NCI-H1436 (cell line): Measurements from ENCODE around the gene MXRA7.
"Not testable (repeated sequence)": the region's sequence is repeated elsewhere in the genome, so short reads cannot be mapped to it uniquely, and the experiment has no call there.

Experiments used
- DNase-seq: peaks from one replicate; lab custom pipeline; 2025; lab: John Stamatoyannopoulos, UW

The MXRA7 gene

DNA sequence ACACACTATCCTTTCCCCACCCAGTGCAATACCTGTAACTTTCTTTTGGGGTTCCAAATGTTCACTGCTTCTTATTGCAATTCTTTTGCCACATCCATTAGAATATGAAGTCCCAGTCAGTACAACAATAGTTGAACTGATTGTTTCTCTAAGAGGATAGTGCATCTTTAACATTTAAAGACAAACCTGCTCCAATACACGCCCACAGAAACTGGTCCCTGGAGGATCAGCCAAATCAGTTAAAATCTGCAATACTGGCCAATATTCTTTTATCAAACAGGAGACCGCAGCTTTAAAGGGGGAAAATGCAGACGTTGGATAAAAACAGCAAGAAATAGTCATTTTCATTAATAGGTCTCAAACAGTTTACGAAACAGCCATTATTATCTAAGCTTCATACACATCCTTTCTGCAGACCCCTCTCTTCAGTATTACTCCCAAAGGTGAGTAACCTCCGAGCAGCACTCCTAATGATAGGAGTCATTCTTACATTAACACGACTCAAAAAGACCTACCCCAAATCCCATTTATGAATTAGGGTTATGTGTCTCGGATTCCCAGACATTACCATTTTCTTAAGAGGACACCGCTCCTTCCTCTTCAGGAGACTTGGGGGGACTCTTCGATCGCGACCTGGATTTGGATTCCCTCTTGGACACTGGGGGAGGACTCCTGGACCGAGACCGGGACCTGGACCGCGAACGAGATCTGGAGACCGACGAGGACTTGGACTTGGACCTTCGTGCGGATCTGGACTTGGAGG is 25.0 kb upstream of the MXRA7 start:
- DNase-seq = no peak

DNA sequence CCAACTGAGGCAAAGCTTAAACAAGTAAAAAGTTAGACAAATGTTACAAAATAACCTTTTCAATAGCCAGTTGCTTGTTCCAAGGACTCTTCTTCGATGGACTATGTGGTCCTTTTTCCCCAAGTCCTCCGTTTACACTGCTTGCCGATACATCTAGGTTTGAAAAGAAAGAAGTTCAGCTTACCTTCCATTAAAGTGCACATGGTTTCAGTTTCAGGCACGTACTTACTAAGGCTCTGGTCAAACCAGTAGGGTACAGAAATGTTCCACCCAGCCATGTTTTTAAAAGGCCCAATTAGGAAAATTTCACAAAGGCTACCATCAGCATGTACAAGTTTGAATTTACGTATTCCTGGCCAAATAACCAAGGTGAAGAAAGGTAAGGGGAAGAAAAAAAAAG is 24.2 kb upstream of the MXRA7 start:
- no peak for DNase-seq

DNA sequence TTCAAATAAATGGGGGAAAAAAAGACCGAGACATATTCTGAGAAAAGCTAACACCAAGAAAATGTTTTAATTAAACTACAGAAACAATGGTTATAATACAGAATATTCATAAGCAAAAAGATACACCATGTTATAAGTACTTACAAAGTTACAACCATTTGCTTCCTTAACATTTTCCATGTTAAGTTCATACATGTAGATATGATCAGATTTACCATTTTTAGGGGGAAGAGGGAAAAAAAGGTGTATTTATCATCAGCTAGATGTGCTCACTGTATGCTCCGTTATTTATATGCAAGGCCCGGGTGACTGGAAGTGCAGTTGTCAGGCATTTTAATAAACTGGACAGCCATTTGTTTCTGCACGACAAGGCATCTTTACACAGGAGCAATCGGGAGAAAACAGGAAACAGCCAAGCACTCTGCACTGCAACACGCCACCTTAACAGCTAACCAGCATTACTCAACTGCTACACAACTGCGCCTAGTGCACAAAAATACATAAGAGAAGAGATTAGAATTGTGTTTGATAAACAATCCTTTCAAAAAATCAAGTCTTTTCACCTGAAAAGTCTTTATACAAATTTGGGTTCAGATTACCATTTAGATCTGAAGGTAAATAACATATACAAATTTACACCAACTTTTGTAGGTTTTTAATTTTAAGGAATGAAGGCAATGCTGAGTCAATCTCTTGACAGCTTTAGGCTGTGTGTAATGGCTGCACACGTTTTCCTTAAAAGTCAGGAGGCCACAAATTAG is 23.5 kb upstream of the MXRA7 start:
- DNase-seq = no peak

DNA sequence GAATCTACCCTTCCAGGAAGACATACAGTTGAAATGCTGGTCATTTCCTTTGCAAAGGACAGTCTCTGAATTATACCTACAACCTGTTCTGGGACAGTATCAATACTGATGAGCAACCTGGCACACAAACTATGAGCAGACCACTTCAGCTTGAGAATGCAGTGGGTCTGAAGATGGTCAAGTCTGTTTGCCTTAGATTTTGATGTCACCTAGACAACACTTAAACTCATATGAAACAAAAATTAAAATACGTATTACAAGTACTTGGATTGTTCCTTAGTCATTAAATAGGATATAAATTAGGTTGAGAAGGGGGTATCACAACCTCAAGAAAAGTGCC is 22.8 kb upstream of the MXRA7 start:
- no peak for DNase-seq

DNA sequence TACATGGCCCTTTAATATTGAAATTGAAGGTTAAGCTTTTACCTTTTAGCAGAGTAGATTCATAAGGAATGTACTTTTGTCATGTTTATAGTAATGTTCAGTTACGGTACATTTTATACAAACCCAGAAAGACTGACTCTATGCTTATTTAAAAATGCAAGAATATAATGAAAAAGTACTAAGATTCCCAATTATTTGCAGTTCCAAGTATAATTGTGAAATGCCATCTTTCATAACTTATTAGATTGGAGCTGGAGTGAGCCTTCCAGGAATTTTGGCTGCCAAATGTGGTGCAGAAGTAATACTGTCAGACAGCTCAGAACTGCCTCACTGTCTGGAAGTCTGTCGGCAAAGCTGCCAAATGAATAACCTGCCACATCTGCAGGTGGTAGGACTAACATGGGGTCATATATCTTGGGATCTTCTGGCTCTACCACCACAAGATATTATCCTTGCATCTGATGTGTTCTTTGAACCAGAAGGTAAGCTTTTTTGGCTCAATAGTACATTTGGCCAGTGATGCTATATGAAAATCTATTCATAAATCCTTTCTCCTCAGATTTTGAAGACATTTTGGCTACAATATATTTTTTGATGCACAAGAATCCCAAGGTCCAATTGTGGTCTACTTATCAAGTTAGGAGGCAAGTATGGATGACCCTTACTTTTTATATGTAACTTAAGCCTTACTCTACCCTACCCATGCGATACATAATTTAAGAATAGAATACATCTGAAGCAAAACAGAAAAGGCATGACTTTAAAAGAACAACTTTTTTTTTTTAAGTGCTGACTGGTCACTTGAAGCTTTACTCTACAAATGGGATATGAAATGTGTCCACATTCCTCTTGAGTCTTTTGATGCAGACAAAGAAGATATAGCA is 22.2 kb upstream of the MXRA7 start:
- no peak for DNase-seq

DNA sequence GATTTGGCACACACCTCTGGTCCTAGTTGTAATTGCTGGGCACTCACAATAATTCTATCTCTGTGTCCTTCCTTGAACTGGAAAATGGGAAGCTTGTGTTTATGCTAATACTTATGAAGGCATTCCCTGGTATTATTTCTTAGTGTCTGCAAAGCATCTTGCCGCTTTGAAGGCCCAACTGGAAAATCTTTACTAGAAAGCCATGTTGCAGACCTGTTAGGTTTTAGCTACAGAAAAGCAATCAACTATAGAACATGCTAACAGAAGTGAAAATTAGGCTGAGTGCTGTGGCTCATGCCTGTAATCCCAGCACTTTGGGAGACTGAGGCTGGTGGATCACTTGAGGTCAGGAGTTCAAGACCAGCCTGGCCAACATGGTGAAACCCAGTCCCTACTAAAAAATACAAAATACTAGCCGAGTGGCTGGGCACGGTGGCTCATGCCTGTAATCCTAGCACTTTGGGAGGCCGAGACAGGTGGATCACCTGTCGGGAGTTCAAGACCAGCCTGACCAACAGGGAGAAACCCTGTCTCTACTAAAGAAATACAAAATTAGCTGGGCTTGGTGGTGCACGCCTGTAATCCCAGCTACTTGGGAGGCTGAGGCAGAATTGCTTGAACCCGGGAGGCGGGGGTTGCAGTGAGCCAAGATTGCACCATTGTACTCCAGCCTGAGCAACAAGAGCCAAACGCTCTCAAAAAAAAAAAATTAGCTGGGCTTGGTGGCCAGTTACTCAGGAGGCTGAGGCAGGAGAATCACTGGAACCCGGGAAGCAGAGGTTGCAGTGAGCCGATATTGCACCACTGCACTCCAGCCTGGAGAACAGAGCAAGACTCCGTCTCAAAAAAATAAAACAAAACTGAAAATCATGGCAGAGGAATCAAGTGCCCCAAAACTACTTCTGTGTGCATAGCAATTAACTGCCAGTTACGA is 21.3 kb upstream of the MXRA7 start:
- DNase-seq = not testable (repeated sequence)

DNA sequence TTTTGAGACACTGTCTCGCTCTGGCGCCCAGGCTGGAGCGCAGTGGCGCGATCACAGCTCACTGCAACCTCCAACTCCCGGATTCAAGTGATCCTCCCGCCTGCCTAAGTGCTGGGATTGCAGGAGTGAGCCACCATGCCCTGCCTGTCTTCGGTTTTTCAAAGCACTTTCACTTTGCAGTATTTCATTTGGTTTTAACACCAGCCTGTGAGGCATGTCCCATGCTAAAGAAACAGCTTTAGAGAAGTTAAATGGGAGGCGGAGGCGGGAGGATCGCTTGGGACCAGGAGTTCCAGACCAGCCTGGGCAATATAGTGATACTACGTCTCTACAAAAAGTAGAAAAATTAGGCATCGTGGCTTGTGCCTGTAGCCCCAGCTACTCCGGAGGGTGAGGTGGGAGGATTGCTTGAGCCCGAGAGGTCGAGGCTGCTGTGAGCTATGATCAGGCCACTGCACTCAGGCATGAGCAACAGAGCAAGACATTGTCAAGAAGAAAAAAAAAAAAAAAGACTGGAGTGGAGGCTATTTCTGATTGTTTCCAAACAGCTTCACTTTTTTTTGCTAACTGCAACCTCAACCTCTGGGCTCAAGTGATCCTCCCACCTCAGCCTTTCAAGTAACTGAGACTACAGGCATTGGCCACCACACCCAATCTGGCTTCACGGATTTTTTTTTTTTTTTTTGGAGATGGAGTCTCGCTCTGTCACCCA is 17.1 kb upstream of the MXRA7 start:
- no peak for DNase-seq

DNA sequence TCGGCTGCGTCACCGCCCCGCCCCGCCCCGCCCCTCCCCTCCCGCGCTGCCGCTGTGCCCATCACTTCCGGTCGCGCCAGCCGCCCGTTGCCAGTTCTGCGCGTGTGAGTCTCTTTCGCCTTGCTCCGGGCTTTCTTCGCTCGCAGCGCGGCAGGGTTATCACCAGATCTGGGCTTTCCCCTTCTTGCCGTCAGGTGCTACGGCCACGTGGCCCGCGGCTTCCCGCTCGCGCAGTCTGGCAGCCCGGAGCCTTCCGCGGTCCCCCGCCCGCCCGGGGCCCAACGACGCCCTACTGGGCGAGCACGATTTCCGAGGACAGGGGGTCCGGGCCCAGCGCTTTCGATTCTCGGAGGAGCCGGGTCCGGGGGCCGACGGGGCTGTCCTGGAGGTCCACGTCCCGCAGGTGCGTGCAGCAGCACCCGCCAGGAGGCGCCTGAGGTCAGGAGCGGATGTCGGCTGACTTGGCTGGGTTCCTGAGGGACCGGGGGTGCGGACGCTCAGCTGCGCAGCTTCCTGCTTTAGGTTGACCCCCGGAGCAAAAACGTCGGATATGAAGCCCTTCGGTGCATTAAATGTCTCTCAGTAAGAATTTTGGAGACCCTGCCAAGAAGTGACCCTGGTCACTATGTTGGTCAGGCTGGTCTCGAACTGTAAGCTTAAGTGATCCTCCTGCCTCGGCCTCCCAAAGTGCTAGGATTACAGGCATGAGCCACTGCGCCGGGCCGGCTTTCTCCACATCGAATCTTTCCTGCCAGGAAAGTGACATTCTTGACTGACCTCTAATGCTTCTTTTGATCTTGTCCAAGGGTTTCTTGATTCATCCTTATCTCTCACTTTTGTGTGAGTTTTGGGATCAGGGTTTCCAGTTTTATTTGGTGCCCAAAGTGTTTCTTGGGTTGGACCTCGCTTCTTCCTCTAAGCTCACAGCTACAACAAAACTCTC is 16.3 kb upstream of the MXRA7 start, which contains the start of gene METTL23:
TSS of gene METTL23 (plus strand) at position 64 of the 943 bp plus-strand sequence. CDS start 2,872 bp downstream, outside the sequence.
- DNase-seq = peak; percentile 81

DNA sequence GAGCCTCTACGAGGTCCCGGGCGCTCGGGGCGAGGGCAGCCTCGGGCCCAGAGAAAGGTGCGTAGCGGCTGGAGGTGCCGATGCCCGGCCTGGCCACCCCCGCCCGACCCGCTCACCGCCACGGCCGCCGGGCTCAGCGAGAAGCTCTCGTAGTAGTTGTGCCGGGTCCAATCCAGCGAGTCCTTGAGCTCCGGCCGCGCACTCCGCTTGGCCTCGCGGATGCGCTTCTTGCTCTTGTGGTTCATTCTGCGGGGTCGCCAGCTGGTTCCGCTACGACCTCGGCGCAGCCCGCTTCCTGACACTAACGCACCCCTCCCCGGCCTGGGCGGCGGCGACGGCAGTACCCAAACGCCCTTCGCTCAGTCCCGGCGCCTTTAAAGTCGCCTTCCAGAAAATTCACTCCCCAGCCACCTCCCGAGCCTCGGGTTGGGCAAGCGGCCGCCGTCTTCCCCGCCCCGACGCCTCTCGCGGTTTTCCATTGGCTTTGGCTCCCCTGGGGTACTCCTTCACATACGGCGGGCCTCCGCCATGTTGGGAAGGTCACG is 15.5 kb upstream of the MXRA7 start, which contains the start of gene JMJD6:
TSS of gene JMJD6 (minus strand) at position 376 of the 545 bp plus-strand sequence. CDS start at position 245, 131 bp downstream.
- peak; percentile 99 for DNase-seq

DNA sequence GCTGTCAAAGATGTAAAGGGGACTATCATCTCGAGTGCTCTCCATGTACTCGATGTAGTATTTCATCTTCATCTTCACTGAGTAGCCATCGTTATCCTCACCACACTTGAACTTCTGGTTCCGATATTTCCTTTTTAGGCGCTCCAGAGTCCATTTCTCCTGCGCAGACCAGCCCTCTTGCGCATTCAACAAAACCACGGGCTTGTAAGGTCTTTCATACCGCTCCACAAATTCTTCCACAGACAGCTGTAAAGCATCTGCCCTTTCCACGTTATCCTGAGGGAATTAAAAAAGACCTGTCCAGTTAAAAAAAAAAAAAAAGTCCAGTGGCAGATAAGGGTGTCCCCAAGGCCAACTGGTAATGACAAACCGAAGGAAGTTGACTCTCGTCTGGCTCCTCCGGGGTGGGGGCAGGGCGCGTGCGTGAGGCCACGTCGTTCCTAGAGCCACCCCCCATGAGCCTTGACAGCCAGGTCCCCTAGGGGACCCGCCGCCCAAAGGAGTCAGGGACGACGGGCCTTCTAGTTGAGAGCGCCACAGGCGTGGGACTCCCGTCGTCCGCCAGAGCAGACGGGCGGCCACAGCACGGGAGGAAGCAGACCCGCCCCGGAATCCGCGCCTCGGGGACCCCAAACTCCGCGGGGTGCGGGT is 14.9 kb upstream of the MXRA7 start:
- peak; percentile 62 for DNase-seq

DNA sequence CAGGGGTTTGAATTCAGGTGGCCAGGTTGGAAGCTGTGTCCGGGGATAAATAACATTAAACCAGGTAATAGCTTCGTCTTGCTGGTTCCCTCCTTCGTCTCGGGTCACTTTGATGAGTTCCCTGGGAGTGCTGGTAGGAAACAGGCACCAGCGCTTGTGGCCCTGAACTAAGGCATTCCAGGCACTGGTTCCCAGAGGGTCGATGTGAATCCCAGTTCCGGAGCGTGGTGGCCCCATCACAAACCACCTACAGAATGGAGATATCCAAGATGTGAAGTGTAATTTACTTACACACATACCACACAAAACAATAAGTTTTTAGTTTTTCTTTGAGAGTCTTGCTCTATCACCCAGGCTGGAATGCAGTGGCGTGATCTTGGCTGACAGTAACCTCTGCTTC is 13.0 kb upstream of the MXRA7 start:
- no peak for DNase-seq

DNA sequence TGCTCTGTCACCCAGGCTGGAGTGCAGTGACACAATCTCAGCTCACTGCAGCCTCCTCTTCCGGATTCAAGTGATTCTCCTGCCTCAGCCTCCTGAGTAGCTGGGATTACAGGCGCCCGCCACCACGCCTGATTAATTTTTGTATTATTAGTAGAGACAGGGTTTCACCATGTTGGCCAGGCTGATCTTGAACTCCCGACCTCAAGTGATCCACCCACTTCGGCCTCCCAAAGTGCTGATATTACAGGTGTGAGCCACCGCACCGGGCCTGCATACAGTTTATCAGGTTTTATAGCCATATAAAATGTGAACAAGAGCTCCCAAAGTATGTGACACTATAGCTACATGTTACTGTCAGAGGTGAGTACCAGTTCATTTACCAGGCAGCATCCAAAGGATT is 12.2 kb upstream of the MXRA7 start:
- DNase-seq = not testable (repeated sequence)

DNA sequence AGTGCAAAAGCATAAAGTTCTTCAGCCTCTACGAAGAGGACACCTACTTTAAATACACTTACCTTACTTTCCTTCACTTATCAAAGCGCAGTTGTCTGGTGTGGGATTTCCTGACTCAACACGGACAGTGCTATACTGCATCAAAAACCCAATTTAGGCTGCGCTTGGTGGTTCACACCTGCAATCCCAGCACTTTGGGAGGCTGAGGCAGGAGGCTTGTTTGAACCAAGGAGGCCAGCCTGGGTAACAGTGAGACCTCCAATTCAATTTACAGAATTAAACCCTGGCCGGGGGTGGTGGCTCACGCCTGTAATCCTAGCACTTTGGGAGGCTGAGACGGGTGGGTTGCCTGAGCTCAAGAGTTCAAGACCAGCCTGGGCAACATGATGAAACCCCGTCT is 11.5 kb upstream of the MXRA7 start:
- DNase-seq = no peak

DNA sequence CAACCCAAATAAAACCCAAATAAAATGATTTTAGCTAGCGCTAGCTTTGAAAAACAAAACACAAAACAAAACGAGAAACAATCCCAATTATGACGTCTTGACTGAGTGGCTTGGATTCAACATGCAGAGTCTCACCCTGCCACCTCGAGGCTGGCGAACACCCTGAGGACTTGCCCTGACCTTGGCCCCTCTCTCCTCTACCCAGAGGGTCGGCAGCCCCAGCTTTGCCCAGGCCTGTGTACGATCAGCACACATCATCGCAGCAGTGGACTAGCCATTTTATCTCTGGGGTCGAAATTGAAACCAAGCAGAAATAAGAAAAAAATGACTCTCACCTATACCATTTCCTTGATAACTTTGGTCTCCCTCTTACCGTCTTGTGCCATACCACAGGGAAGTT is 10.7 kb upstream of the MXRA7 start:
- DNase-seq = no peak

DNA sequence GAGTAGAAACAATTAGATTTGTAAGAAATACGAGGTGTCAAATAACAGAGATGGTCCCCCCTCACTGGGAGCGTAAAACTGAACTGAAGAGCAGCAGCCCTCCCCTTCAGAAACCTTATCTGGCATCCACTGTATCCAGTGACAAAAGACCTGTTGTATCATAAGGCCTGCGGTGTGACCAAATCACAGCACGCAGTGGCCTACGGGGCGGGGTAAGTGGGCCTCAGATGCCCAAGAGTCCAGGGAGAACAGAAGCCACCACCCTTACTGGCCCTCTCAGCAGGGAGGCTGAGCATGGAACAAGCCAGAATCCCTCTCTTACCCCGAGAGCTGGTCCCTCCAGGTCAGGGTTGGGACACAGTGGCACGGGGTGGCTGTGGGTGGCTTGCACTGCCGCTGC is 10.2 kb upstream of the MXRA7 start:
- DNase-seq = no peak

DNA sequence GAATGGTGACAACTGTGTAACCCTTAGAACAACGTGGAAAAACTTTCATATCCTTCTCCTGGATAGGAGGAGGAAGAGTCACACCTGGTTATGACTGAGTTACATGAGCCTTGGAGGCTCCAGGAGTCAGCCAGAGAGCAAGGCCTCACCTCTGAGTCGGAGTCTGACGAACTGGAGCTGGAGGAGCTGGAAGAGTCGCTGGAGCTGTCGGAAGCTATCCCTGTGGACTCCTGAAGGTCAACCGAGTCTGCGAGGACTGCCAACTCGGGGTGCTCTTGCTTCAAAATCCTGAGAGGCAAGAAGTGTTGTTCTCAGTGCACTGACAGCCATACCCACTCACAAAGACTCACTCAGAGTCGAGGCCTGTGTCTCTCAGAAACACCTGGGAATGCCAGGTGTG is 9.4 kb upstream of the MXRA7 start:
- DNase-seq = no peak

DNA sequence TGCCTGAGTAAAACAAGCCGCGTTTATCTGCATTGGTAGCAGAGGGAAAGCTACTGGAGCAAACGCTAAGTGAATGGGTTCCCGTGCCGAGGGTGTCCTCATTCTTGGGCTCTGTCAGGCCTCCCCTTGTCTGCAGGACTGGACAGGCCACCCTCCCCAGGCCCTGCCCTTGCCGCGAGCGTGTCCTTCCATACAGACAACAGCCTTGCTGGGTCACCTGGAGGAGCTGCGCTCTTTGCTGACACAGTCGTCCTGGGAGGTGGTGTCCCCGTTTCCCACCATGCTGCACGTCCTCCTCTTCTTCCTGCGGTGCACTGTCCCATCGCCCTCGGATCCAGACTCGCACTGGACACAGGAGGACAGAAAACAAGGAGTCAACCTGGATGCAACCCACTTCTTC is 7.8 kb upstream of the MXRA7 start:
- DNase-seq = no peak

DNA sequence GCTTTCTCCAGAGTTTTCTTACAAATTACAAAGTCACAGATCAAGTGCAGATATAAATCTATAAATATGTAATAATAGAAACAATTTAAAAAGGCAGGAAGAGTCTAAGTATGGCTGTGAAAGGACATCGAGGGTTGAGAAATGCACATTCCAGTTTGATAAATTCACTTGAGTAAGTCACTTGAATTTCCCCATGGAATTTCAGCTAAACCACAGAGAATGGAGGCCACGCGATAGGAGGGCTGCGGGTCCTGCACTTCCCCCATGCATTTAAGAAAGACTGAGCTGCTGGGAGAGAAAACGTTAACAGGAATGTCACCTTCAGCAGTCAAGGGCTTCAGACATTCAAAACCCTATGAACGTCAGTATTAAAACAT is 6.1 kb upstream of the MXRA7 start:
- no peak for DNase-seq
